NCI-H187 treated with DMSO at 0.1 percent for 48 hours (cell line): ENCODE results near the gene CASK.
"Not testable (repeated sequence)": the region's sequence is repeated elsewhere in the genome, so short reads cannot be mapped to it uniquely, and the experiment has no call there.

Experiments
- DNase-seq: peaks from one replicate; lab custom pipeline; 2025; lab: John Stamatoyannopoulos, UW

Gene CASK

GRCh38 chrX:41621222-41621723, 302.1 kb downstream of the CASK start:
- DNase-seq: no peak

DNA sequence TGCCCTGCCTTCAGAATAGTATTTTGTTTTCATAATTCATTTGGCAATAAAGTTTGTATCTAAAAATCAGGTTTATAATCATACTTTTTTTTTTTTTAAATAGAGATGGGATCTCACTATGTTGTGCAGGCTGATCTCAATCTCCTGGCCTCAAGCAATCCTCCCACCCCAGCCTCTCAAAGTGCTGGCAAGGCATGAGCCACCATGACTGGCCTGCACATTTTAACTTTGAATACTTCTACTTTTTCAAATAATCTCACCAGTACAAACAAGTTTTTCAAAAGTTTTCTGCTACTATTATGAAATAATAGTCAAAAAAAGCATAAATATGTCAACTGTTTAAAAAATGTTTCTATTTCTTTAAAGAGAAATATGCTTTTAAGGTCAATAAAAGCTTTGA, 304.1 kb downstream of the CASK start:
- DNase-seq: no peak

DNA sequence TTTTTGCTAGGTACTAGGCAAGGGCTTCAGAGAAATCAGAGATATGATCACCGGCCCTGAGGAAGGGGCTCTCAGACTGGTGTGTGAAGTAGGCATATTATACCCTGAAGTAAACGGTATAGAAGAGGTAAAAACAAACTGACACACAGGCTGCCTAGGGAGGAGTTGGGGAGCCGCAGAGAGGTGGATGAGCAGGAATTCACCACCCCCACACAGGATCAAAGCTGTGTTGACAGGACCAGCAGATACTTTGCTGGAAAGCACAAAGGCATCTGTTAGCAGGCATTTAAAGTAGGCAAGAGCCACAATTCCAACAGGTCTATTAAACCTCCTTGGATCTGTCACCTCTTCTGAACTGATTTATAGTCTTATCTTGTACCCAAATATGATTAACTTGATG, 306.4 kb downstream of the CASK start:
- DNase-seq: no peak

DNA sequence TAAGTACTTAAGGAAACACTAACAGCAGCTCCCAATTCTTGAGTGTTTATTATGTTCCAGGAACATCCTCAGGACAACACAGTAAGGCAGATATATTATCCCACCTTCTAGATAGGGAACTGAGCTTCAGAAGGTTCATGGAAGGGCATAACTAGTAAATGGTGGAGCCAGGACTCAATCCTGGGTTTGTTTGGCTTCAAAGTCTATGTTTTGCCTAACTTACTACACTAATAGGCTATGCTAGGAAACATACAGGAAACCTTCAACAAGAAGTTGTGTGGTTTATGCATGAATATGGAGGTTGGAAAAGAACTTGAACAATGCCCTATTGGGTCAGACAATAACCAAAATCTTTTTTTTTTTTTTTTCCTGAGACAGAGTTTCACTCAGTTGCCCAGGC, 307.1 kb downstream of the CASK start:
- no peak for DNase-seq

DNA sequence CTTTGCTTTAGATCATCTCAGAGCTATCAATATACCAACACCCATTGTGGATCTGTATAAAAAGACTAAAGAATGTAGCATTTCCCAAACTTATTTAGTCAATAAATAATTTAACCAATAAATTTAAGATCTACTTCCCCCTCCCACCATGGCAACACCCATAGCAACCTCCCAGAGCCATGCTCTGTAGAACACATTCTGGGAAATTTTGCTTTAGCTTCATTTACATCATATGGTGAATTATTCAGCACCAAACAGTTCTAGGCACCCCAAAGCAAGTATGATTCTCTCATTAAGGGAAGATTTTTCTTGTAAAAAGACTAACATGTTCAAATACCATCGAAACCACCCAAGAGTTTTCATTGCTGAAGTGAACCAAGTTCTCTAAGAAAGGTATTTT, 315.1 kb downstream of the CASK start:
- DNase-seq: no peak

DNA sequence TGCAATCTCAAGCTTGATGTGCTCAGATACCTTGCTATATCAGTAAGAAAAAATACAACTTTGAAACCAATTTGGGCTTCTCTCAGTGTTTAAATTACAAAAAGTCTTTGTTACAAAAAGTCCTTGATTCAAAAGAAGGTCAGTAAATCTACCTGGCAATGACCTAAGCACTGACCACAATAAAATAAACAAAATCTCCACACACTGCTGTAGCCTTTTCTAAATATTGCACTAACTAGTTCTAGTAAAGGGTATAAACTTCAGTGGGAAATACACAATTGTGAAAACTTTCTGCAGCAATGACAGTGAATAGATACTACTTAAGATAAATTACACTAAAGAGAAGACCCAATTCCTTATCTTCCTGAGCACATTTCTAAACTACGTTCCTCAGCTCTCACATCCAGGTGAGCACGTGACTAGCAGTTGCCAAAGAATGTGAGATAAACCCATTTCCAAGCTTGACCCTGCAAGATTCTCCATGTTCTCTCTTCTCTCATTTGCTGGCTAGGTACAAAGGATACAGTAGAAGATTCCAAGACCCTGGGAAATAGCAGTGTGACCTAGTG, 316.0 kb downstream of the CASK start:
- DNase-seq: no peak

DNA sequence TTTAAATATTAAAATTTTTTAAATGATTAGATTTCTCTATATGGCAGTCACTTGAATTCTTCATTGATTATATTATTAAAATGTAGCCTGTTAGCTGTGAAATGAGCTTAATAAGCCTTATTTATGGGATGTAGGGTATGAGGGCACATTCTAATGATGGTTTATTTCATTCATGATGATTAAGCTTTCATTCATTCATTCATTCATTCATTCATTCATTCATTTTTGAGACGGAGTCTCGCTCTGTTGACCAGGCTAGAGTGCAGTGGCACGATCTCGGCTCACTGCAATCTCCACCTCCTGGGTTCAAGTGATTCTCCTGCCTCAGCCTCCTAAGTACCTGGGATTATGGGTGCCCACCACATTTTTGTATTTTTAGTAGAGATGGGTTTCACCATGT, 317.3 kb downstream of the CASK start:
- DNase-seq: not testable (repeated sequence)

- DNase-seq: no peak
Measured at GRCh38 chrX:41604766-41605543, 318.4 kb downstream of the CASK start.

GRCh38 chrX:41604177-41604576, 319.2 kb downstream of the CASK start:
- no peak for DNase-seq

- no peak for DNase-seq
Measured at GRCh38 chrX:41603596-41603995, 319.8 kb downstream of the CASK start.

GRCh38 chrX:41602816-41603345, 320.5 kb downstream of the CASK start:
- DNase-seq: no peak

GRCh38 chrX:41600291-41600690, 323.1 kb downstream of the CASK start:
- DNase-seq: no peak

DNA sequence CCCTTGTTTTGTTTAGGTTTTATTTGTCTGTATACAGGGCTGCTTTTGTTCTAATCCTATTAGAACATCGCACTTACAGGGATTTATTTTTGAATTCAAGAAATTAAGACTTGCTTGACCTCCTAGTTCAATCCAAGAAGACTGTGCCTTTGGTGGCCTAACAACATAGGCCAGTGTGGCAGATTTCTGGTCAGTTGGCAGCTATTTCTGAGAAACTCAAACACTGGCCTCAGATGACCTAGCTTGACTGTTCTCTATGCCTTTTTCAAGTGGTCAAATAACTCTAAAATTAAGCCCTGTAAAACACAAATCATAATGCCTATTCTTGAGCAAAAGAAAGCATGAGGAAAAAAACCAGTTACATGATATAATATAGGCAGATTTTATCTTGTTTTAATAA, 323.8 kb downstream of the CASK start:
- no peak for DNase-seq

- DNase-seq: no peak
Measured at GRCh38 chrX:41596596-41596995, 326.8 kb downstream of the CASK start.

GRCh38 chrX:41594634-41595033, 328.7 kb downstream of the CASK start:
- no peak for DNase-seq

DNA sequence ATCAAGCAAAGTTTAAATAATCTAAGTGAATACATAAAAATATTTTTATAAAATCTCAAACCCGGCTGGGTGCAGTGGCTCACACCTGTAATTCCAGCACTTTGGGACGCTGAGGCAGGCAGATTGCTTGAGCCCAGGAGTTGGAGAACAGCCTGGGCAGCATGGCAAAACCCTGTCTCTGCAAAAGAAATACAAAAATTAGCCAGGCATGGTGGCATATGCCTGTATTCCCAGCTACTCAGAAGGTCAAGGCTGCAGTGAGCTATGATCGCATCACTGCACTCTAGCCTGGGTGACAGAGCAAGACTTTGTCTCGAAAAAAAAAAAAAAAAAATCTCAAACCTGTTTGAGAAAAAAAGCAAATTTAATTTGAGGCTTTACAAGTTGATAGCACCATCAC, 331.4 kb downstream of the CASK start:
- DNase-seq: no peak

- no peak for DNase-seq
Measured at GRCh38 chrX:41590641-41591040, 332.7 kb downstream of the CASK start.

DNA sequence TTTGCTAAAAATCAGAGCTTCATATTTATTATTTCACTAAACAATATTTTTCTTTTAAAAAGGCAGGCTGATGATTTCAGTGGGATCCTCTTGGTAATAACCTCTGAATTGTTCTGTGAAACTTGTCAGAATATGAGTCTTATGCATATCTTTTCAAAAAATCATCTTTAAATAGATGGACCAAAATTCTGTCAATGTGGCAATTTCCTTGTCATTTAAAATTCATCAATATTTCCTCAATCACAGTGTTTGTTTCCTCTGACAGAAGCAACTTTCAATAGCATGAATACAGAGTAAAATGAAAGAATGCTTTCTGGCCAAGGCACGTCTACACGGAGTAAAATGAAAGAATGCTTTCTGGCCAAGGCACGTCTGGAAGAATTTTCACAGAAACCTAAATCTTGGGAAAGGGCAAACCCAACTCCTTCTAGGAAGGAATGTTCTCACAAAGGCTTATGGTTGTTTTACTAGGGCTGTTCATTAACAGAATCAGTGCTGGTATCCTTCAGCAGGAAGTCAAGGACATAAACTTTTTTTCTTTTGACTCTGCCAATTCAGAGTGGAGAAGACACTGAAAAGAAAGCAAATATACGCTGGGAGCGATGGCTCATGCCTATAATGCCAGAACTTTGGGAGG, 333.6 kb downstream of the CASK start:
- DNase-seq: no peak

GRCh38 chrX:41588271-41588670, 335.1 kb downstream of the CASK start:
- no peak for DNase-seq

DNA sequence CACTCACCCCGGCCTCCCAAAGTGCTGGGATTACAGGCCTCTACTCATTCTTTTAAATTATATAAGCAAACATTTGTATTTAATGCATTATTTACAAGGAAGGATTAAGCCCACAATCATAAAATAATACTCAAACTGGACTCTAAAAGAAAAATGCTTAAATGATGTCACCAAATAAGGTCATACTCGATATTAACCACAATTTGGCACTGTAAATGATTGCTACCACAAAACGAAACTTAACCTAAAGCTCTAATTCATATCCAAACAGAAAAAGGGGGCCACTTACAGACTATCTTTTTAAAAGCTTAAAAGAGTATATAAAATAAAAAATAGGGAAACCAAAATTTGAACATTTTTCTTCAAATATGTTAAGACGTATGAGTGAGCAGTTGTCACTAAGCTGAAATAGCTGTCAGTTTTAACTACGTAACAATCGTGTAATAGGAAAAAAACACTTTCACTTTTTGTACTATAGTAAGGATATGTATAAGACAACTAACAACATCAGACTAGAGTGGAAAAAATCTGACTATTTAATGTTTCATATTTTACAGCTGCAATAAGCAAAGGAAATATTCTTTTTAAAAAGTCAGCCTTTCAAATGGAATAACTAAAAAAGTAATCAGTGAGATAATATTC, 342.8 kb downstream of the CASK start:
- DNase-seq: no peak

DNA sequence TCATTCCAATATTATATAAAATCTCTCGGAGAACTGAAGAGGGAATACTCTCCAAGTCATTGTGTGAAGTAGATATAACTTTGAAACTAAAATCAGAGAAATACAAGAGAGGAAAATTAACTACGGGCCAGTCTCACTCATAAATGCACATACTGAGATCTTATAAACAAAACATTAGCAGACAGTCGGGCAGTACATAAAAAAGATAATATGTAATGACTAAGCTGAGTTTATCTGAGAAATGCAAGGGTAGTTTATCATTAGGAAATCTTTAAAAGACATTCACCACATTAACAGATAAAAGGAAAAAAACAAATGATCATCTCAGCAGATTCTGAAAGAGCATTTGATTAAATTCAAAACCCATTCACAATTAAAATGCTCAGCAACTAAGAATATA, 359.5 kb downstream of the CASK start:
- no peak for DNase-seq

GRCh38 chrX:41561045-41561444, 362.3 kb downstream of the CASK start:
- no peak for DNase-seq
